Activated T-cell treated with anti-CD3 and anti-CD28 coated beads for 4 hours (primary cell): ENCODE results near the gene AP1S1.
"Not testable (repeated sequence)": the region's sequence is repeated elsewhere in the genome, so short reads cannot be mapped to it uniquely, and the experiment has no call there.

Source experiments
- DNase-seq: peaks from one replicate; pipeline ENCODE4 v3.0.0-alpha.2; 2020

The AP1S1 gene

GRCh38 chr7:101203740-101204738 lies 49.8 kb downstream of the AP1S1 start:
- DNase-seq: not testable (repeated sequence)

GRCh38 chr7:101205901-101206664 lies 51.8 kb downstream of the AP1S1 start:
- no peak for DNase-seq

GRCh38 chr7:101206665-101207042 lies 52.4 kb downstream of the AP1S1 start:
- no peak for DNase-seq

- DNase-seq: no peak
Measured at GRCh38 chr7:101207459-101207858, 53.2 kb downstream of the AP1S1 start.

- no peak for DNase-seq
Measured at GRCh38 chr7:101208794-101209193, 54.5 kb downstream of the AP1S1 start.

GRCh38 chr7:101210143-101210542 lies 55.9 kb downstream of the AP1S1 start:
- DNase-seq: no peak
